OCI-LY1 (cell line): ENCODE measurements around the gene BOD1.
A peak's percentile ranks its signal among the peaks of the same experiment; 100 is the strongest.

Experiments
- H2AFZ ChIP-seq: fragments of 200-600 bp; sonication (generic), shearing (Covaris generic); 2 replicates; pipeline ENCODE4 v1.6.0; 2014; ENCODE audit warnings: antibody characterized with exemption, mild to moderate bottlenecking, low read length
- H3F3A ChIP-seq: fragments of 200-600 bp; sonication (generic), shearing (Covaris generic); 2 replicates; pipeline ENCODE4 v1.6.0; 2014; ENCODE audit warnings: mild to moderate bottlenecking, antibody characterized with exemption, low read length, moderate library complexity; ENCODE audit not compliant: insufficient read depth
- H3K27ac ChIP-seq: fragments of 200-600 bp; sonication (generic); 2 replicates; pipeline ENCODE4 v1.5.1; 2014; ENCODE audit warnings: low read length, mixed run types, mild to moderate bottlenecking, low read depth; ENCODE audit not compliant: poor library complexity, severe bottlenecking
- H3K27me3 ChIP-seq: fragments of 200-600 bp; sonication (generic); 2 replicates; pipeline ENCODE4 v1.6.0; 2014; ENCODE audit warnings: antibody characterized with exemption, mild to moderate bottlenecking, low read length, moderate library complexity; ENCODE audit not compliant: insufficient read depth
- H3K36me3 ChIP-seq: fragments of 200-600 bp; sonication (generic); 2 replicates; pipeline ENCODE4 v1.6.1; 2014; ENCODE audit warnings: mild to moderate bottlenecking, antibody characterized with exemption, low read length, moderate library complexity, mixed read lengths; ENCODE audit not compliant: insufficient read depth
- H3K4me1 ChIP-seq: fragments of 200-600 bp; sonication (generic); 2 replicates; pipeline ENCODE4 v1.5.1; 2014; ENCODE audit warnings: mild to moderate bottlenecking, low read length, moderate library complexity; ENCODE audit not compliant: insufficient read depth, severe bottlenecking
- H3K4me2 ChIP-seq: fragments of 200-600 bp; sonication (generic), shearing (Covaris generic); 2 replicates; pipeline ENCODE4 v1.6.1; 2014; ENCODE audit warnings: low read length
- H3K4me3 ChIP-seq: fragments of 200-600 bp; sonication (generic); 2 replicates; pipeline ENCODE4 v1.5.1; 2014; ENCODE audit warnings: low read length, low read depth, mild to moderate bottlenecking, mixed read lengths; ENCODE audit not compliant: poor library complexity, severe bottlenecking
- H3K79me2 ChIP-seq: fragments of 200-600 bp; shearing (Covaris generic); 2 replicates; pipeline ENCODE4 v1.6.1; 2016; ENCODE audit warnings: mixed run types, low read length, mixed read lengths; ENCODE audit not compliant: insufficient read depth
- H3K9ac ChIP-seq: fragments of 200-600 bp; sonication (generic), shearing (Covaris generic); 2 replicates; pipeline ENCODE4 v1.6.1; 2014; ENCODE audit warnings: mild to moderate bottlenecking, low read length, mixed read lengths
- H3K9me2 ChIP-seq: fragments of 200-600 bp; sonication (generic), shearing (Covaris generic); 2 replicates; pipeline ENCODE4 v1.6.1; 2014; ENCODE audit warnings: low read depth, mild to moderate bottlenecking, low read length, mixed read lengths
- H3K9me3 ChIP-seq: fragments of 200-600 bp; shearing (Covaris generic); 2 replicates; pipeline ENCODE4 v1.6.1; 2014; ENCODE audit warnings: low read length, mixed read lengths
- H4K20me1 ChIP-seq: fragments of 200-600 bp; sonication (generic), shearing (Covaris generic); 2 replicates; pipeline ENCODE4 v1.6.0; 2016; ENCODE audit warnings: mild to moderate bottlenecking, low read length; ENCODE audit not compliant: insufficient read depth
- CTCF ChIP-seq: fragments of 200-600 bp; sonication (generic), shearing (Covaris generic); IDR thresholded peaks from 2 replicates; pipeline ENCODE4 v1.5.1; 2017; ENCODE audit warnings: mild to moderate bottlenecking, antibody characterized with exemption, low read length, moderate library complexity, mixed read lengths
- EZH2 ChIP-seq: fragments of 200-600 bp; sonication (generic), shearing (Covaris generic); IDR thresholded peaks from 2 replicates; pipeline ENCODE4 v1.8.0; 2017; ENCODE audit warnings: borderline replicate concordance, mixed run types, mild to moderate bottlenecking, antibody characterized with exemption, low read length, moderate library complexity, mixed read lengths

Gene BOD1

GRCh38 chr5:173630724-173631365 lies 14.4 kb upstream of the BOD1 start:
- H3K4me2 ChIP-seq, result no peak overlapping the region
- no peaks in the 10 kb centered on the region for H3K9me2 ChIP-seq
- TF ChIP-seq CTCF, result no peak
- no peak for TF ChIP-seq EZH2
- no peak overlapping the region for H3K9ac ChIP-seq
- no peaks in the 10 kb centered on the region for H3F3A ChIP-seq
- no peaks in the 10 kb centered on the region for H3K36me3 ChIP-seq
- no peak overlapping the region for H2AFZ ChIP-seq
- no peaks in the 10 kb centered on the region for H3K9me3 ChIP-seq
- H3K4me1 ChIP-seq, result peaks cover 45% of the 10 kb centered on the region
- no peaks in the 10 kb centered on the region; the same call in 1 of the 2 replicates for H3K27me3 ChIP-seq
- no peak overlapping the region for H3K27ac ChIP-seq
- no peaks in the 10 kb centered on the region for H4K20me1 ChIP-seq
- no peak overlapping the region for H3K4me3 ChIP-seq
- H3K79me2 ChIP-seq, result no peaks in the 10 kb centered on the region

GRCh38 chr5:173629628-173630027 lies 13.2 kb upstream of the BOD1 start:
- Histone ChIP-seq H3K9me3 (no peaks in the 10 kb centered on the region), H3K9ac (no peak overlapping the region), H3K79me2 (no peaks in the 10 kb centered on the region), H3F3A (no peaks in the 10 kb centered on the region), H3K9me2 (no peaks in the 10 kb centered on the region), H2AFZ (no peak overlapping the region), H3K4me3 (no peak overlapping the region), H3K27me3 (no peaks in the 10 kb centered on the region), H3K4me1 (peaks cover 57% of the 10 kb centered on the region), H3K27ac (no peak overlapping the region), H3K36me3 (no peaks in the 10 kb centered on the region), H4K20me1 (no peaks in the 10 kb centered on the region), H3K4me2 (no peak overlapping the region)
- TF ChIP-seq EZH2, result no peak
- TF ChIP-seq CTCF, result peak; percentile 81

- H3K27me3 ChIP-seq, result no peaks in the 10 kb centered on the region
- no peak overlapping the region for H3K4me3 ChIP-seq
- H3K36me3 ChIP-seq, result no peaks in the 10 kb centered on the region
- H3K9ac ChIP-seq, result no peak overlapping the region
- peaks cover 55% of the 10 kb centered on the region for H3K4me1 ChIP-seq
- H2AFZ ChIP-seq, result no peak overlapping the region
- TF ChIP-seq EZH2 (no peak), CTCF (no peak)
- no peaks in the 10 kb centered on the region for H3F3A ChIP-seq
- no peak overlapping the region for H3K27ac ChIP-seq
- H3K4me2 ChIP-seq, result no peak overlapping the region
- no peaks in the 10 kb centered on the region for H4K20me1 ChIP-seq
- H3K9me3 ChIP-seq, result no peaks in the 10 kb centered on the region
- H3K9me2 ChIP-seq, result no peaks in the 10 kb centered on the region
- no peaks in the 10 kb centered on the region for H3K79me2 ChIP-seq
Observed at GRCh38 chr5:173628501-173628900, 12.1 kb upstream of the BOD1 start.
